Common myeloid progenitor, CD34-positive (primary cell): ENCODE measurements around the gene APOC3.

Source experiments
- CTCF ChIA-PET: fragments of 350-600 bp; sonication (Branson Sonifier 250); formaldehyde crosslinking; loops from one replicate; lab custom pipeline; 2021; ENCODE audit warnings: antibody characterized with exemption; lab: Charles Lee
- POLR2A ChIA-PET: fragments of 350-600 bp; sonication (Branson Sonifier 250); formaldehyde crosslinking; loops from one replicate; lab custom pipeline; 2021; ENCODE audit warnings: antibody characterized with exemption; lab: Charles Lee
- DNase-seq, 3 donors: peaks; one replicate each; pipeline versions ENCODE4 v3.0.0 to v3.0.0-alpha.2; 2013
- H3K27ac ChIP-seq, 2 experiments: 1 replicate in 1 of 2; 2 replicates in 1 of 2; pipeline ENCODE4 v1.7.0; 2013; ENCODE audit warnings: inconsistent platforms in 2 of 2, low read length in 2 of 2, mild to moderate bottlenecking in 2 of 2, low read depth in 1 of 2, moderate library complexity in 1 of 2; ENCODE audit not compliant: severe bottlenecking in 2 of 2, insufficient read depth in 1 of 2, poor library complexity in 1 of 2
- H3K27me3 ChIP-seq, 5 experiments: replicated peaks in 2 of 5; 1 replicate in 3 of 5; 2 replicates in 2 of 5; pipeline versions ENCODE4 v1.6.1 to v1.7.0; 2013; ENCODE audit warnings: low read length in 4 of 5, mild to moderate bottlenecking in 2 of 5, moderate library complexity in 2 of 5, inconsistent platforms in 1 of 5; ENCODE audit not compliant: insufficient read depth in 5 of 5, control insufficient read depth in 4 of 5
- H3K36me3 ChIP-seq, 4 experiments: 1 replicate in 2 of 4; 2 replicates in 2 of 4; pipeline versions ENCODE4 v1.6.1 to v1.7.0; 2013; ENCODE audit warnings: low read length in 3 of 4, control low read depth in 1 of 4, mild to moderate bottlenecking in 1 of 4; ENCODE audit not compliant: control insufficient read depth in 4 of 4, insufficient read depth in 4 of 4
- H3K4me1 ChIP-seq, 4 experiments: 1 replicate in 3 of 4; 2 replicates in 1 of 4; pipeline versions ENCODE4 v1.6.1 to v1.7.1; 2013; ENCODE audit warnings: low read length in 3 of 4, mild to moderate bottlenecking in 3 of 4, control low read depth in 1 of 4, inconsistent platforms in 1 of 4, moderate library complexity in 1 of 4; ENCODE audit not compliant: control insufficient read depth in 4 of 4, insufficient read depth in 4 of 4; ENCODE audit errors: control extremely low read depth in 1 of 4
- H3K4me3 ChIP-seq, 7 experiments: 1 replicate in 4 of 7; 2 replicates in 3 of 7; pipeline versions ENCODE4 v1.5.1 to v1.7.0; 2013; ENCODE audit warnings: mild to moderate bottlenecking in 7 of 7, low read length in 6 of 7, moderate library complexity in 6 of 7, inconsistent platforms in 2 of 7, low read depth in 2 of 7, control low read depth in 1 of 7; ENCODE audit not compliant: insufficient read depth in 4 of 7, control insufficient read depth in 1 of 7; ENCODE audit errors: extremely low read depth in 1 of 7
- H3K9me3 ChIP-seq, 5 experiments: 1 replicate in 4 of 5; 2 replicates in 1 of 5; pipeline versions ENCODE4 v1.6.1 to v1.7.1; 2013; ENCODE audit warnings: low read length in 4 of 5, mild to moderate bottlenecking in 2 of 5, inconsistent platforms in 1 of 5, low read depth in 1 of 5, moderate library complexity in 1 of 5; ENCODE audit not compliant: control insufficient read depth in 4 of 5, insufficient read depth in 2 of 5; ENCODE audit errors: control extremely low read depth in 1 of 5
- WGBS: methylation state at CpG from one replicate; pipeline ENCODE4 v1.1.5; 2013; ENCODE audit not compliant: insufficient coverage; 5-methylcytosine and 5-hydroxymethylcytosine counted together

APOC3 gene

GRCh38 chr11:116792869-116793771 is 36.6 kb upstream of the APOC3 start:
- H3K36me3 ChIP-seq, result no peaks in the 10 kb centered on the region
- no peak overlapping the region for H3K27ac ChIP-seq
- ChIA-PET POLR2A (no interaction called here), CTCF (interaction anchor here (0.5 to 9.8 kb wide), 13 partner anchors 11 to 434 kb away, joined by 3 to 134 read pairs (median 4); partner anchors contain the start of gene APOA1)
- WGBS, result 76% methylated on average over 4 of the region's 8 CpGs
- no peak overlapping the region for H3K4me3 ChIP-seq
- H3K9me3 ChIP-seq, result no peaks in the 10 kb centered on the region
- DNase-seq, result no peak
- H3K4me1 ChIP-seq, result peaks cover 0 to 15% (median 12%) of the 10 kb centered on the region in 4 experiments
- H3K27me3 ChIP-seq, result peaks cover 0 to 2% (median 0%) of the 10 kb centered on the region in 5 experiments

DNA sequence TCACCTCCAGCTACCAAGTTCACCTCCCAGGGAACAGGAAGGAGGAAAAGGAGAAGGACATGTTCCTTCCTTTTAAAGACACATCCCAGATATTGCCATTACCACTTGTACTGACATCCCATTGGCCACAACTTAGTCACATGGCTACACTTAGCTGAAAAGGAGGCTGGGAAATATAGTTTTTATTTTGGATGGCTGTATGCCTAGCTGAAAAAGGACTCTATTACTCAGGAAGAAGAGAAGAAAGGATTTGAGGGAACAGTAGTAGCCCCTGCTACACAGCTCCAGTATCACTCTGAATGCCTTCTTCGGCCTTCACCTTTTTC is 36.0 kb upstream of the APOC3 start:
- 100% methylated on average over 1 of the region's 1 CpG for WGBS
- POLR2A ChIA-PET, result no interaction called here
- H3K4me1 ChIP-seq, result peaks cover 0 to 11% (median 6%) of the 10 kb centered on the region in 4 experiments

DNA sequence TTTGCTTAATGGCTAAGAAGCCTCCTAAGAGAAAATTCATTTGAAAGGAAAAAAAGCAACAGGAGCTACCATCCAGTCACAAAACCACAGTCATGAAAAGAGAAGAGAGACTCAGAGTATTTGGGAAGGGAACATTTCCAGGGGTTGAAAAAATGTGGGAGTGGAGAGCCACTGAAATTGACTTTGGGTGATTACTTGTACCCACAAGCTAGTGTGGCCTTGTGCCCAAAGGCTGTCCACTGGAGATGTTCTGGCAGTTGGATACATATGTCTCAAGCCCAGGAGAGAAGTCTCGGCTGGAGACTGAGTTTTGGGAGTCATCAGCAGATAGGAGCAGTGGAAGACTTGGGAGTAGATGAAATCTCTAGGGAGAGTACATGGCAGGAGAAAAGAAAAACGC is 34.9 kb upstream of the APOC3 start:
- H3K9me3 ChIP-seq, result no peaks in the 10 kb centered on the region
- H3K27ac ChIP-seq, result no peak overlapping the region
- no peak for DNase-seq
- H3K4me1 ChIP-seq, result peaks cover 0 to 11% (median 6%) of the 10 kb centered on the region in 4 experiments
- POLR2A ChIA-PET, result no interaction called here
- WGBS, result 89% methylated on average over 1 of the region's 2 CpGs
- peaks cover 0 to under 1% (median 0%) of the 10 kb centered on the region in 5 experiments for H3K27me3 ChIP-seq
- CTCF ChIA-PET, result interaction anchor here (9.0 to 9.8 kb wide), 2 partner anchors 40 to 313 kb away, joined by 109 to 134 read pairs; partner anchors contain the start of gene APOA1
- no peak overlapping the region for H3K4me3 ChIP-seq
- H3K36me3 ChIP-seq, result no peaks in the 10 kb centered on the region

More for the DNA sequence above, 36.0 kb upstream of the APOC3 start:
- Histone ChIP-seq H3K27me3 (peaks cover 0 to 2% (median 0%) of the 10 kb centered on the region in 5 experiments), H3K4me3 (no peak overlapping the region), H3K9me3 (no peaks in the 10 kb centered on the region), H3K36me3 (no peaks in the 10 kb centered on the region), H3K27ac (no peak overlapping the region)
- DNase-seq, result no peak
- CTCF ChIA-PET, result interaction anchor here (0.5 to 9.8 kb wide), 10 partner anchors 11 to 433 kb away, joined by 3 to 134 read pairs (median 4); partner anchors contain the start of gene APOA1

DNA sequence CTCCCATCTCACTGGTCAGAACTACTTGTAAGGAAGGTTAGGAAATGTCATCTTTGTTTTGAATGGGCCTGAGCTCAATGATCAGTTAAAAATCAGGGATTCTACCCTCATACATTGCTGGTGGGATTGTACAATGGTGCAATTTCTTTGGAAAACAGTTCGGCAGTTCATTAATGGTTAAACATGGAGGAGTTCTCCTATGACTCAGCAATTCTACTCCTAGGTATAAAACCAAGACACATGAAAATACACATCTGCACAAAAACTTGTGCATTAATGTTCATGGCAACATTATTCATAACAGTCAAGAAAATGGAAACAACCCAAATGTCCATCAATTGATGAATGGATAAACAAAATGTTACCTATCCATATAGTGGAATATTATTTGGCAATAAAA is 33.2 kb upstream of the APOC3 start:
- ChIA-PET CTCF (interaction anchor here (1.1 to 1.3 kb wide), 2 partner anchors 39 to 309 kb away, joined by 3 to 4 read pairs; no protein-coding TSS in a partner anchor), POLR2A (no interaction called here)
- no peak for DNase-seq
- H3K4me1 ChIP-seq, result peaks cover 0 to 4% (median 2%) of the 10 kb centered on the region in 4 experiments
- no peaks in the 10 kb centered on the region for H3K9me3 ChIP-seq
- H3K27ac ChIP-seq, result no peak overlapping the region
- no peaks in the 10 kb centered on the region for H3K36me3 ChIP-seq
- no CpG with 5 or more reads among the region's 1 CpG for WGBS
- H3K27me3 ChIP-seq, result no peaks in the 10 kb centered on the region
- H3K4me3 ChIP-seq, result no peak overlapping the region

- H3K4me3 ChIP-seq, result no peak overlapping the region
- no peak for DNase-seq
- no peak overlapping the region for H3K27ac ChIP-seq
- CTCF ChIA-PET, result no interaction called here
- no peaks in the 10 kb centered on the region for H3K9me3 ChIP-seq
- no peaks in the 10 kb centered on the region for H3K27me3 ChIP-seq
- POLR2A ChIA-PET, result no interaction called here
- H3K36me3 ChIP-seq, result no peaks in the 10 kb centered on the region
- no peaks in the 10 kb centered on the region for H3K4me1 ChIP-seq
- 100% methylated on average over 1 of the region's 5 CpGs for WGBS
These were observed 31.9 kb upstream of the APOC3 start for GRCh38 chr11:116797816-116798215.

DNA sequence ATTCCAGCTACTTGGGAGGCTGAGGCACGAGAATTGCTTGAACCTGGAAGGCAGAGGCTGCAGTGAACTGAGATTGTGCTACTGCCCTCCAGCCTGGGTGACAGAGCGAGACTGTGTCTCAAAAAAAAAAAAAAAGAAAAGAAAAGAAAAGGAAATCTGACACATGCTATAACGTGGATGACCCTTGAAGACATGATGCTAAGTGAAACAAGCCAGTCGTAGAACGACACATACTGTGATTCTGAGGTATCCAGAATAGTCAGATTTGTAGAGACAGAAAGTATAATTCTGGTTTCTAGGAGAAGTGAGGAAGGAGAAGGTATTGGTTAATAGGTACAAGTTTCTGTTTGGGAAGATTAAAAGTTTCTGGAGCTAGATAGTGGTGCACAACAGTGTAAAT is 31.3 kb upstream of the APOC3 start:
- H3K9me3 ChIP-seq, result no peaks in the 10 kb centered on the region
- H3K36me3 ChIP-seq, result no peaks in the 10 kb centered on the region
- no peaks in the 10 kb centered on the region for H3K4me1 ChIP-seq
- 98% methylated on average over 5 of the region's 5 CpGs for WGBS
- ChIA-PET POLR2A (no interaction called here), CTCF (interaction anchor here (1.5 to 1.8 kb wide), 2 partner anchors 8 to 35 kb away, joined by 6 to 7 read pairs; partner anchors contain the start of gene APOA5)
- no peaks in the 10 kb centered on the region for H3K27me3 ChIP-seq
- H3K27ac ChIP-seq, result no peak overlapping the region
- DNase-seq, result no peak
- no peak overlapping the region for H3K4me3 ChIP-seq

- Histone ChIP-seq H3K27me3 (no peaks in the 10 kb centered on the region), H3K36me3 (no peaks in the 10 kb centered on the region), H3K27ac (no peak overlapping the region), H3K9me3 (no peaks in the 10 kb centered on the region), H3K4me3 (no peak overlapping the region), H3K4me1 (no peaks in the 10 kb centered on the region)
- DNase-seq, result no peak
- ChIA-PET POLR2A (no interaction called here), CTCF (interaction anchor here (0.7 to 1.4 kb wide), 4 partner anchors 9 to 21 kb away, joined by 3 to 4 read pairs (median 3); no protein-coding TSS in a partner anchor)
- WGBS, result 100% methylated on average over 1 of the region's 2 CpGs
These were observed 29.1 kb upstream of the APOC3 start for GRCh38 chr11:116800610-116801009.
